ENCODE data around the gene IGF1. TPM values are rescaled to one million over a fixed set of nuclear protein-coding genes. Genes with fewer than 3 reads are reported as not detected.

The IGF1 gene
- total and polyA plus RNA-seq, 9 of the 15 experiments (the other 6 are each of a cell fraction or from before 2014, with no cell fraction given), result 3.7 to 13.9 (median 4.5) TPM

- Histone ChIP-seq H3K9ac (ENCODE audit: insufficient read depth in 1 of 2, low read depth in 2 of 2, low read length in 2 of 2) (no peak overlapping the region), H3K27me3 (ENCODE audit: control insufficient read depth in 2 of 2, insufficient read depth in 2 of 2, low read length in 2 of 2) (no peaks in the 10 kb centered on the region), H2AFZ (ENCODE audit: low read depth, low read length) (no peak overlapping the region), H3K9me1 (ENCODE audit: control insufficient read depth, insufficient read depth, low read length) (no peaks in the 10 kb centered on the region), H3K4me3 (no peak overlapping the region), H3K79me2 (ENCODE audit: control insufficient read depth, insufficient read depth, low read length) (no peaks in the 10 kb centered on the region), H3K4me1 (replicated peaks in 1 of 2; ENCODE audit: control insufficient read depth in 2 of 2, insufficient read depth in 2 of 2, low read length in 2 of 2) (no peaks in the 10 kb centered on the region), H3K4me2 (ENCODE audit: insufficient read depth, low read length) (no peak overlapping the region), H3K9me3 (replicated peaks; ENCODE audit: control insufficient read depth, insufficient read depth, low read depth, low read length) (no peaks in the 10 kb centered on the region), H4K20me1 (replicated peaks; ENCODE audit: control insufficient read depth, insufficient read depth, low read length) (no peaks in the 10 kb centered on the region), H3K27ac (ENCODE audit: extremely low read depth, low read depth, low read length) (no peak overlapping the region), H3K36me3 (ENCODE audit: control insufficient read depth, insufficient read depth, low read length) (no peaks in the 10 kb centered on the region)
- no TSS peak for BruUV-seq (replicated peaks)
- intact Hi-C loops (cut with micrococcal nuclease), result no loop called here
- in situ Hi-C loops (cut with MboI), result no loop called here
- TF ChIP-seq GTF2F1 (IDR thresholded peaks at IDR 0.05; ENCODE audit: low read depth, low read length) (no peak), ZFP36 (IDR thresholded peaks at IDR 0.05; ENCODE audit: low read depth, low read length, partially characterized antibody) (no peak), SAFB2 (IDR thresholded peaks at IDR 0.05; ENCODE audit: borderline replicate concordance, low read depth, low read length, severe bottlenecking) (no peak), RBM17 (IDR thresholded peaks at IDR 0.05; ENCODE audit: borderline replicate concordance, low read depth, low read length) (no peak), TFAP4 (CRISPR knock-in tag; IDR thresholded peaks at IDR 0.05; ENCODE audit: borderline replicate concordance) (no peak), ZNF318 (IDR thresholded peaks at IDR 0.05; ENCODE audit: borderline replicate concordance in 1 of 2, low read depth in 1 of 2) (no peak)
- no peak for ATAC-seq
- FAIRE-seq, result no peak
- POLR2A ChIA-PET, result interaction anchor here (0.6 kb wide), 1 partner anchor 78 kb away, joined by 4 read pairs; no protein-coding TSS in a partner anchor
- DNase-seq (ENCODE audit: extremely low read depth in 1 of 4, low spot score in 3 of 4), result no peak
- CTCF ChIA-PET (ENCODE audit: low intra/inter-chr PET ratio), result no interaction called here
Observed at GRCh38 chr12:102509123-102509626, 28.8 kb upstream of the IGF1 start.

Data from K562 (cell line).